GM19395 (cell line): ENCODE results near the gene RAPGEF1.
"Not testable (repeated sequence)": the region's sequence is repeated elsewhere in the genome, so short reads cannot be mapped to it uniquely, and the experiment has no call there.

Experiments used
- ATAC-seq: cut with Tn5 transposase; IDR thresholded peaks from one replicate; pipeline ENCODE4 v1.9.1; 2021; ENCODE audit warnings: mild to moderate bottlenecking, moderate library complexity; ENCODE audit not compliant: unreplicated experiment

RAPGEF1 gene, protein sequence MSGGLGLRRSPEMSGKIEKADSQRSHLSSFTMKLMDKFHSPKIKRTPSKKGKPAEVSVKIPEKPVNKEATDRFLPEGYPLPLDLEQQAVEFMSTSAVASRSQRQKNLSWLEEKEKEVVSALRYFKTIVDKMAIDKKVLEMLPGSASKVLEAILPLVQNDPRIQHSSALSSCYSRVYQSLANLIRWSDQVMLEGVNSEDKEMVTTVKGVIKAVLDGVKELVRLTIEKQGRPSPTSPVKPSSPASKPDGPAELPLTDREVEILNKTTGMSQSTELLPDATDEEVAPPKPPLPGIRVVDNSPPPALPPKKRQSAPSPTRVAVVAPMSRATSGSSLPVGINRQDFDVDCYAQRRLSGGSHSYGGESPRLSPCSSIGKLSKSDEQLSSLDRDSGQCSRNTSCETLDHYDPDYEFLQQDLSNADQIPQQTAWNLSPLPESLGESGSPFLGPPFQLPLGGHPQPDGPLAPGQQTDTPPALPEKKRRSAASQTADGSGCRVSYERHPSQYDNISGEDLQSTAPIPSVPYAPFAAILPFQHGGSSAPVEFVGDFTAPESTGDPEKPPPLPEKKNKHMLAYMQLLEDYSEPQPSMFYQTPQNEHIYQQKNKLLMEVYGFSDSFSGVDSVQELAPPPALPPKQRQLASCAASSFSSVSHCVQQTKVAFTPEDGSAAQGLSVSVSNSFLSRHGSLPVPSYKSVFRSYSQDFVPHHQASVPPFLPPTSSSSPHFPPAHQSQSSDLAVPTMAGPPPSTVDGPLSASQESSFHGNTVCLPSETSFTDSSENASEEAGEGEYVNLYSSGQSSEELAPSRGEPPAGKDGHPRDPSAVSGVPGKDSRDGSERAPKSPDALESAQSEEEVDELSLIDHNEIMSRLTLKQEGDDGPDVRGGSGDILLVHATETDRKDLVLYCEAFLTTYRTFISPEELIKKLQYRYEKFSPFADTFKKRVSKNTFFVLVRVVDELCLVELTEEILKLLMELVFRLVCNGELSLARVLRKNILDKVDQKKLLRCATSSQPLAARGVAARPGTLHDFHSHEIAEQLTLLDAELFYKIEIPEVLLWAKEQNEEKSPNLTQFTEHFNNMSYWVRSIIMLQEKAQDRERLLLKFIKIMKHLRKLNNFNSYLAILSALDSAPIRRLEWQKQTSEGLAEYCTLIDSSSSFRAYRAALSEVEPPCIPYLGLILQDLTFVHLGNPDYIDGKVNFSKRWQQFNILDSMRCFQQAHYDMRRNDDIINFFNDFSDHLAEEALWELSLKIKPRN (N-terminal part only)

DNA sequence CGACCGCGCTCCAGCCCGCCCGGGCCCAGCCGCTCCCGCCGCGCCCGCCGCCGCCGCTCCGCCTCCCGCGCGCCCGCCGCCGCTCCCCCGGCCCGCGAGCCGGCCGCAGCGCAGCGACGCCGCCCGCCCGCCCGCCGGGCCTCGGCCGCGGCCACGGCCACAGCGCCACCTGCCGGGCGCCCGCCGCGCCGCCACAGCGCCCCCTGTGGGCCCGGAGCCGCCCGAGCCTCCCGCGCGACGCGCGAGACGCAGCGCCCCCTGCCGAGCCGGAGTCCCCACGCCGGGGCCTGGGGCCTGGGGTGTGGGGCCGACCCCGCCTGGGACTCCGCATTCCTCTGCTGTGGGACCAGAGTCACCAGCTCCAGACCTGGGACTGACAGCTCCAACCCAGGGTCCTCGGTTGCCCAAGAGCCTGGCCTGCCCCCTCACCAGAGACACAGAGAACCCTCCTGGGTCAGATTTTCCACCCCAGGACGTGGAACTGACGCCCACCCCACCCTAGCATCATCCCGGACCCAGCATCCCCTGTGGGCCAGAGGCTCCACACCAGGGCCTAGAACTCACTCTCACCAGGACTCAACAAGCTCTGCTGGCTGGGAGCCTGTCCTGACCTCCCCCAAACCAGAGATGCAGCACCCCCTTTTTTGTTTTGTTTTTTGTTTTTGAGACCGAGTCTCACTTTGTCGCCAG, at the start of gene RAPGEF1:
Gene RAPGEF1, minus strand, starts transcription at position 118 of the 690 bp plus-strand sequence. CDS start 246 bp downstream, outside the sequence.
- ATAC-seq = no peak

DNA sequence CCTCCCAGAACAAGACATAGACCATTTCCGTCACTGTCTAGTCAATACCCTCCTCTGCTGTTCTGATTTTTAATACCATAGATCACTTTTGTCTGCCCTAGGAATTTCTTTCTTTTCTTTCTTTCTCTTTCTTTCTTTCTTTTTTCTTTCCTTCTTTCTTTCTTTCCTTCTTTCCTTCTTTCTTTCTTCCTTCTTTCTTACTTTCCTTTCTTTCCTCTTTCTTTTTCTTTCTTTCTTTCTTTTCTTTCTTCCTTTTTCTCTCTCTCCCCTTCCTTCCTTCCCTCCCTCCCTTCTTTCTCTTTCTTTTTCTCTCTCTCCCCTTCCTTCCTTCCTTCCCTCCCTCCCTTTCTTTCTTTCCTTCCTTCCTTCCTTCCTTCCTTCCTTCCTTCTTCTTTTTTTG, 49.0 kb upstream of the RAPGEF1 start:
- ATAC-seq = no peak

DNA sequence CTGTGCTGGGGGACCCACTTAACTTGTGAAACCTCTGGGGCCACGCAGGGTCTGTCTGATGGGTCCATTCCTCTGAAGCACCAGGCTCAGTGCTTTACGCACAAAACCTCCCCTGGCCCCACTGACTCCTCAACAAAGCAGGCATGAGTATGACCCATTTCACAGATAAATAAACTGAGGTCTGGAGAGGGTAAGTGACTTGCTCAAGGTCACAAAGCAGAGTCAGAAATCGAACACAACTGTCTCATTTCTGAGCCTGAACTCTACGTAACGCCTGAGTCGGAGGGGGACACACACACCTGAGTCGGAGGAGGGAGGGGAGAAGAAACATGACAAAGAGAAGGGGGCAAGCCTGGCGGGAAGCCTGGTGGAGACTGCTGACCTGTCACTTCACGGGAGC, 48.0 kb upstream of the RAPGEF1 start:
- no peak for ATAC-seq

DNA sequence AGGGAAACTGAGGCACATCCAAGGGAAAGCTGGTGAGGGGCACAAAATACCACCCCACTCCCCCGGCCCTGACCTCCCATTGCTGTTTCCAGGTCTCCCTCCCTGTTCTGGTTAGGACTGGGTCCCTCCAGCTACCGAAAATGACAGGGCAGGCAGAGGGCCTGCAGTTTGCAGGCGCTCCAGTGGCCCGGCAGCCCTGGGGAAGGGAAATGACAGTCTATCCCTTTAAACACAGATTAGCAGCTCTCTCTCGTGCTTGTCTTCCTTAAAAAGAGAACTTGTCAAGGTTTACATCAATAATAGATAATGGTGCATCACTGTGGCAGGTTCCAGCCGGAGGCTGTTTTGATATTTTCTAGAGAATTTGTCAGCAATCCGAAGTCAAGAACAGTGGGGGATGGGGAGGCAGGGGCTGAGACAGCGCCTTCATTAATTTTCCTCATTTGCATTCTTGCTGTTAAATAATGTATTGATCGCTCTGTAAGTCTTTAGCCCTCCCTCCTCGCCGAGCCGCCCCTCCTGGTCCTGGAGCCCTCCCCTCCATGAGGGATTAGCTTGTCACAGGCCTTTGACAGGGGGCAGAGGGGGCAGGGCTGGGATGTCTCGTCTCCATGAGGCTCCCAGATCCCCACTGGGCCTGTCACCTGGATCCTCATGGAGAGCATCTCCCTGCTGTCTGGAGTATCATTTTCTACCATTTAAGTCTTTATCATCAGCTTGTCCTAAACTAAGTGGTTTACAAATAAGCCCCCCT, 45.0 kb upstream of the RAPGEF1 start:
- no peak for ATAC-seq

DNA sequence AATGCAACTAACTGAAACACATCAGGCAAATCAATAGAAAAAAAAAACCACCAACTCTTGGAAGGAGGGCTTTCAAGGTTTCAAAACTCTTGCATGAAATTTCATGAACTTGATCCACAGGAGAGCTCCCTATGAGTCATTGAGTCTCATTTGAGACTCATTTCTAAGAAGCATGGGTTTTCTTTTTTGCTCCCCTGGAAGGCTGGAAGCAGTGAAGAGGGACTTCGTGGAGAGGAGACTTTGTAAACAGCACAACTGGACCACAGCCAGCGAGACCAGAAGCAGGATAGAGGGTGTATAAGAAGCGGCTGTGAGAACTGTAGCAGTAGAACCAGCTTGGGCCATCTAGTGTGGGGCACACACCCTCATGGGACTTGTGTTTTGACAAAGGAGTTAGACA, 41.2 kb upstream of the RAPGEF1 start:
- no peak for ATAC-seq

DNA sequence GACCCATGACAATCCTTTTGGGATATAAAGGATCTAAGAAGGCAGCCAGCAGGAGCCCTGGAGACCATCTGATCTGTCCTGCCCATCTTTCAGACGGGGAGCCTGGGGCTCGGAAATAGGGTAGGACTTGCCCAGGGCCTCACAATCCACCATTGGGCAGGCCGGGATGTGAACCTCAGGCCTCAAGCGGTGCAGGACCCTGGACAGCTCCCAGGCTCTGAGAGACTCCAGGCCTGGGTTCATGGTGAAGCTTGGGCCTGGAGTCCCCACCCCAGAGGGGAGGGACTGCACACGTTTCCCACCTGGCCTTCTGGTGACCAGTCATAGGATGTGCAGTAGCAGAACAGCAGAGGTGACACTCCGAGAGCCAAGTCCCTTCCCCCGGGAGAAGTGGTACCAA, 36.6 kb upstream of the RAPGEF1 start:
- ATAC-seq = no peak

DNA sequence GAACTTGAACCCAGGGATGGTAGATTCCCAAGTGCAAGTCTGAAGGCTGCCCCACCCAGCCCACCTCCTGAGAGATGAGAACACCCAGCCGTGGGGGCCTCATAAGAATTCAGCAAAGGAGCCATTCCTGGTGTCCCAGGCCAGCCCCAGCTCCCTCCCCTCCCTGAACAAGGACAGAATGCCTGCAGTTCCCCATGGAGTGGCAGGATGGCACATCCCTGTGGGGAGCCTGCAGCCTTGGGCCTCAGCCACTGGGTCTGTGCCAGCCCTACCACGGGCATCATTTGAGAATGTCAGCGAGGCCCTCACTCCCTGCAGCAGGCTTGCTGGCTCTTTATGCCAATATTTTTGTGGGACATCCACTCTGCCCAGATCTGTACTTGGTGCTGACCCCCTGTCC, 36.2 kb upstream of the RAPGEF1 start:
- no peak for ATAC-seq

DNA sequence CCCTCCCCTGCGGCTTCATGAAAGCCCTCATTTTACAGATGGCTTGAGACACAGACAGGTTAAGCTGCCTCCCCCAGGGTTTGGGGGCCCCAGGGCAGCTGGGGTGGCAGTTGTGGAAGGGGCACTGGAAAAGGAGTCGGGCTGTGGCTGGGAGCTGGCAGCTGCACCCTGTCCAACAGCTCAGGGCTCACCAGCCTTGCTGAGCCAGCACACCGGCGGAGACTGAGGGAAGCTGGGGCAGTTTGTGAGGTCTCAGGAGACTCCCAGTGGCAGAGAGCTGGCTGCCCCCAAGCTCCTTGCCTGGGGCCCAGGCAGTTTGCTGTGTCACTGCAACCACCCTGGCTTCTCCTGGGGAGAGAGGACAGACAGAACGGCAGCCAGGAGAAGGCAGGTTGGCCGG, 34.8 kb upstream of the RAPGEF1 start:
- no peak for ATAC-seq

DNA sequence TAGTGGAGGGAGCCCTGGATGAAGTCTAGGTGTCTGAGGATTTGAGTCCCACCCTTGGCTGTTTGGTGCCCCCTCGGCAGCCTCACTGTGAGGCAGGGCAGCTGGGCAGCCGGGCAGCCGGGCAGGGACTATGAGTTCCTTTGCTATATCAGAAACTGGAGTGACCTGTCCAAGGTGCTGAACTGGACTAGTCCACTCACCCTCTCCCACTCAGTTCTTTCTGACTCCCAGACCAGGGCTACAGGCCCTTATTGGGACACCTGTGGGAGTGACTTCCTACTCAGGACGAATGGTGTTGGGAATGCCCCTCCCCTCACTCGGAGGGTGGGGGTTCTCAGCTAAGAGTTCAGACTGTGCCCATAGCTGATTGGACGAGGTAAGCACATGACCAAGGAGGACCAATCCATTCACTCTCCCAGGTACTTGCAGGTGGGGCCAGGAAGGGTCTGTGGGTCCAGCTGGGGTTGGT, 34.1 kb upstream of the RAPGEF1 start:
- ATAC-seq = no peak

DNA sequence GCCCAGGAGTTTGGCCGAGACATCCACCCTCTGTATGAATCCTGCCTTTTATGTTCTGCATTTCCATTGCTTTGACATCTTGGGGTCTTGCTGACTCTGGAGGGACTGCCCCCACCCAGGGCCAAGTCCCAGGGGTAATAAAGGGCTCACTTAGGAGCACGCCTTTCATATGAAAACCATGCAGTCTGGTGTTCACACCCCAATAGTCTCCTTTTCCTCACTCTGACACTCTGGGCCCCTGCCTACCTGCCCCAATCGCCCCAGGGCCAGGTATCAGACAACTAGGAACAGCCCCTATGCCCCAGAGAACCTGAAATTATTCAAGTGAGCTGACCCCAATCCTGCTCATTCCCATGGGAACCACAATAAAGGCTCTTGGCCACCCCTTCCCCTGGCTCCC, 33.1 kb upstream of the RAPGEF1 start:
- ATAC-seq = no peak

DNA sequence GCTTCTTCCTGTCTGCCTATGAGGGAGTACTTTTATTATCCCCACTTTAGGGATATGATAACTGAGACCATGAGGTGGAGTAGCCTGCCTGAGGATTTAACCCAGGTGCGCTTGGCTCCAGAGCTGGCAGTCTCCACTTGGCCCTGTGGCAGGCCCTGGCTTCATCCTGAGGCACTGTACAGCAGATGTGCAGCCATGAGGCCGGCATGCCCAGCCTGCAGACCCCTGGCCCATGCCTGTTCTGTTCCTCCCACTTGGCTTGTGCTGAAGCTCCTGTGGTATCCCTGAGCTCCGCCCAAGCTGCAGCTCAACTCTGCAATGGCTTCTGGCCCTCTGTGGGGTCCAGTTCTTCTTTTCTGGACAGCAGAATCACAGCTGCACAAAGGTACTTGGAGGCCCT, 31.8 kb upstream of the RAPGEF1 start:
- ATAC-seq = no peak

DNA sequence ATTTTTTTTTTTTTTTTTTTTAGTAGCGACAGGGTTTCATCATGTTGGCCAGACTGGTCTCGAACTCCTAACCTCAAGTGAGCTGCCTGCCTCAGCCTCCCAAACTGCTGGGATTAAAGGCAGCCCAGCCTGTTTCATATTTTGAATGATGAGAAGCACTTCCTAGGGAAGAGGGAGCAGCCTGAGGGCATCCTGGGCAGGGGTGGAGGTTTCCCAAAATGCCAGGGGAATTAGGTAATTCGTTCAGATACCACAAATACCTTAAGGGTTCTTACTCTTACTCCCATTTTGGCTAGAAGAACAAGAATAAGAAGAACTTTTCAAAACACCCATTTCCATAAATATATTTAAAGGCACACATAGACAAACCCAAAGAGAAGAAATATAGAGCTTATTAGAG, 29.5 kb upstream of the RAPGEF1 start:
- no peak for ATAC-seq

DNA sequence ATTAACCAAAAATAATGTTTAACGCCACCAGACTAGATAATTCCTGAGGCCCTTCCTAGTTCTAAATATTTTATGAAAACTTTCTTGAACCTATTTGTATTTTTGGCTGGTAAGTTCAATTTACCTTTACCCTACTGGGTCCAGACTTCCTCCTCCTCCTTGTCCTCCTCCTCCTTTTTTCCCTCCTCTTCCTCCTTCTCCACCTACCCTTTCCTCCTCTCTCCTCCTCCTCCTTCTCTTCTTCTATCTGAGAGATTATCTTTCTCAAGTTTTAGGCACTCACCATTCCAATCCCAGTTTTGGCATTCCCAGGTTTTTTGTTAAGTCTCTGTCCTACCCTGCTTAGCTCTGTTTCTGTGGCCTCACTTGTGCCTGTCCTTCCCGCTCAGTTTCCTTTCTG, 24.7 kb upstream of the RAPGEF1 start:
- ATAC-seq = no peak

DNA sequence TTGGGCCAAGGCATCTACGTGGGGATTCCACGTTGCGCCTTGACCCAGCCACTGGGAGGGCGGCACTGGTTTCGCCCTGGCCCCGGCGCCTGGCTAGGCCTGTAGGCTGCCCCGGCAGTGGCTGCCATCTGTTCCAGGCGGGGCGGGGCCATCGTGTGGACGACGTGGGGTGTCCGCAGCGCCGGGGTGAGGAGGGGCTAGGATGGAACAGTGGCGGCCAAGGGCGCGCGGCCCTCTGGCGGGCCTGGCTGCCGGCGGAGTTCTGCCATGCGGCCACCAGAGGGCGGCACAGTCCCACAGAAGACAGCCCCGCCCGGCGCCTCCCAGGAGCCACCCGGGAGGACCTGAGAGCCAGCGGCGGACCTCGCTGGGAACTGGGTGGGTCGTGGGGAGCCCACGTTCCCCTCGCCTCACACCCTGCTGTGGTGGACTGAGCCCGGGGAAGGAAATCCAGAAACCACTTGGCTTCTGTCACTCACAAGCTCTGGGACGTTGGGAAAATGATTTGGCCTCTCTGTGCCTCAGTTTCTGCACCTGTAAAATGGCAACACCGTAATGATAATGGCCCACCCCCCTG, 22.6 kb upstream of the RAPGEF1 start:
- ATAC-seq = no peak

DNA sequence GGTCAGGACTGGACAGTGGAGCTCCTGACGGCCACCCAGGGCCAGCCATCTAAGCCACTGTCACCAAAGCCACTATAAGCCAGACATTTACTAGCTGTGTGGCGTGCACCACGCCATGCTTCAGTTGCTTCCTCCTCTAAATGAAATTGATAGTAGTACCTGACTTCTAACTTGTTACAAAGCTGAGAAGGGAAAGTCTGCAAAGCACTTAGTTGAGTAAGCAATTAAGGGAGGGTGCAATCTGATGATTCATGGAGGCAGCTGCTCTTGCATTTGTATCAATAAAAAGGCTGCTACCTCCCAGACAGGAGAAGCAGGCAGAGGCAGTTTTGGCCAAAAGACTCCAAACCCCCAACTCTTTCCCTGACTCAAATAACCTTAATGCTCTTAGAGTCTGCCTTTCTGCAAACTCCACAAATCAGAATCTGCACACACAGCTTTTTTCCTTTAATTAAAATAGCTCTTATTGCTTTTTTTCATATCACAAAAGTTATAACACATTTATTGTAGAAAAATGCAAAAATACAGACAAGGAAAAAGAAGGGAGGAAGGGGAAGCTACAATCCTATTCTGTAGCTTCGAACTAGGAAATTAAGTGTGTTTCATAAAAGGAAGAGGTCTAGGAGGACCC, 19.3 kb upstream of the RAPGEF1 start:
- no peak for ATAC-seq

DNA sequence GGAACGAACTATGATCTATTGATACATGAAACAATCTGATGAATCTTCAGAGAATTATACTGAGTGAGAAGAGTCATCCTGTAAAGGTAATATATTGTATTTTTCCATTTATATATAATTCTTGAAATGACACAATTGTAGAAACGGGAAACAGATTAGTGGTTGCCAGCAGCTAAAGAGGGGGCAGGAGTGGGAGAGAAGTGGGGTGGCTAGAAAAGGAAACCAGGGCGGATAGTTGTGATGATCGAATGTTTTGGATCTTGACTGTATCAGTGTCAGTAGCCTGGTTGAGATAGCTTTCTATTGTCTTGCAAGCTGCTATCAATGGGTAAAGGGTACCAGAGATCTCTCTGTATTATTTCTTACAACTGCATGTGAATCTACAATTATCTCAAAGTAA, 17.7 kb upstream of the RAPGEF1 start:
- ATAC-seq = no peak

DNA sequence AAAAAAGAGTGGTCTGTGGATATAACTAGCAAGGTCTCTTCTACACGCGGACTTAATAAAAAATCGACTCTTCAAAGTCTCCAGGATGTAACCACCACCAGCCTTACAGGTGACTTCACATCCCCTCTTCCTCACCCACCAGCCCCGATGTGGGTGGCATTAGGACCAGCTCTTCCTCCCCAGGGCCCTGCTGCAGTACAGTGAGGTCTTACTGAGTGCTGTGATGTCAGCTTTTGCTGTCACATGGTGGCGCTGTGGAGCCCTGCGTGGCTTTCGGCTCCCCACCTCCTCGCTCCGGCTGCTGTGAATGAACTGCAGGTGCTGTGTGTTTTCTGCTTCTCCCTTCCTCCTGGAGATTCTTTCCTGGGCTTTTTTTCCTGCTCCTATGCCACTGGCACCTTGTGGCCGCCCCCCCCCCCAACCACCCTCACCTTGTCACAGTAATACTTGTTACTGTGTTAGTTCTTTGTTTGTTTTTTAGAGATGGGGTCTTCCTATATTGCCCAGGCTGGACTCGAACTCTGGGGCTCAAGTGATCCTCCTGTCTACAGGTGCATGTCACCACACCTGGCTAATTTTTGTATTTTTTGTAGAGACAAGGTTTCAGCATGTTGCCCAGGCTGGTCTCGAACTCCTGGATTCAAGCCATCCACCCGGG, 15.8 kb upstream of the RAPGEF1 start:
- no peak for ATAC-seq

DNA sequence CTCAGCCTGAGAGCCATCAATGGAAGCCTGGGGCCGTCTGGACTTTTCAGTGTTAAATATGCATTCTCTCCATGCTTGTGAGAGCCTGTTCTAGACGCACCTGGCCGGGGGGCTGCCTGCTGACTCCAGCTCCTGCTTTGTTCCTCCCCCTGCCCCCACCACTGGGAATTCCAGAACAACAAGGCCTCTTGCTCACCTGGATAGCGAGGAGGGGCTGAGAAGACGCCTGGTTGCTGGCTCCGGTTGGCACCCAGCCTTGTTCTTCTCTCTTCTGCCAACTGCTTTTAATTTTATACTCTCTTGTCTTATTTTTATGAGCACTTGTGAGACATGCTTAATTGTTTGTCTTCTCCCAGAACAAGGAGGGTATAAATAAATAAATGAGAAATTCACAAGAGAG, 15.0 kb upstream of the RAPGEF1 start:
- ATAC-seq = no peak

DNA sequence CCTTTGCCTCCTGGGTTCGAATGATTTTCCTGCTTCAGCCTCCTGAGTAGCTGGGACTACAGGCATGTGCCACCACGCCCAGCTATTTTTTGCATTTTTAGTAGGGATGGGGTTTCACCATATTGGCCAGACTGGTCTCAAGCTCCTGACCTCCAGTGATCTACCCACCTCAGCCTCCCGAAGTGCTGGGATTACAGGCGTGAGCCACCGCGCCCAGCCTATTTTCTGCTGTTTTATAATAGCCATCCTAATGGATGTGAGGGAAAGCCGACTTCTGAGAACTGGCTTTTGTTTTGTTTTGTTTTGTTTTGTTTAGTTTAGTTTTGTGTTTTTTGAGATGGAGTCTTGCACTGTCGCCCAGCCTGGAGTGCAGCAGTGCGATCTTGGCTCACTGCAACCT, 13.9 kb upstream of the RAPGEF1 start:
- ATAC-seq = not testable (repeated sequence)
